ENCODE measurements around the gene RHOT2. TPM values are rescaled to one million over a fixed set of nuclear protein-coding genes. Genes with fewer than 3 reads are reported as not detected.

The RHOT2 gene
- total and polyA plus RNA-seq, 9 of the 15 experiments (the other 6 are each of a cell fraction or from before 2014, with no cell fraction given), result 5.0 to 373 (median 112) TPM

GRCh38 chr16:641326-642188 is 26.4 kb upstream of the RHOT2 start, which contains the start of gene MCRIP2 (continued):
- TF ChIP-seq, protein P1, sequence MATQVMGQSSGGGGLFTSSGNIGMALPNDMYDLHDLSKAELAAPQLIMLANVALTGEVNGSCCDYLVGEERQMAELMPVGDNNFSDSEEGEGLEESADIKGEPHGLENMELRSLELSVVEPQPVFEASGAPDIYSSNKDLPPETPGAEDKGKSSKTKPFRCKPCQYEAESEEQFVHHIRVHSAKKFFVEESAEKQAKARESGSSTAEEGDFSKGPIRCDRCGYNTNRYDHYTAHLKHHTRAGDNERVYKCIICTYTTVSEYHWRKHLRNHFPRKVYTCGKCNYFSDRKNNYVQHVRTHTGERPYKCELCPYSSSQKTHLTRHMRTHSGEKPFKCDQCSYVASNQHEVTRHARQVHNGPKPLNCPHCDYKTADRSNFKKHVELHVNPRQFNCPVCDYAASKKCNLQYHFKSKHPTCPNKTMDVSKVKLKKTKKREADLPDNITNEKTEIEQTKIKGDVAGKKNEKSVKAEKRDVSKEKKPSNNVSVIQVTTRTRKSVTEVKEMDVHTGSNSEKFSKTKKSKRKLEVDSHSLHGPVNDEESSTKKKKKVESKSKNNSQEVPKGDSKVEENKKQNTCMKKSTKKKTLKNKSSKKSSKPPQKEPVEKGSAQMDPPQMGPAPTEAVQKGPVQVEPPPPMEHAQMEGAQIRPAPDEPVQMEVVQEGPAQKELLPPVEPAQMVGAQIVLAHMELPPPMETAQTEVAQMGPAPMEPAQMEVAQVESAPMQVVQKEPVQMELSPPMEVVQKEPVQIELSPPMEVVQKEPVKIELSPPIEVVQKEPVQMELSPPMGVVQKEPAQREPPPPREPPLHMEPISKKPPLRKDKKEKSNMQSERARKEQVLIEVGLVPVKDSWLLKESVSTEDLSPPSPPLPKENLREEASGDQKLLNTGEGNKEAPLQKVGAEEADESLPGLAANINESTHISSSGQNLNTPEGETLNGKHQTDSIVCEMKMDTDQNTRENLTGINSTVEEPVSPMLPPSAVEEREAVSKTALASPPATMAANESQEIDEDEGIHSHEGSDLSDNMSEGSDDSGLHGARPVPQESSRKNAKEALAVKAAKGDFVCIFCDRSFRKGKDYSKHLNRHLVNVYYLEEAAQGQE (IDR thresholded peaks at IDR 0.05; ENCODE audit: borderline replicate concordance), result peak; percentile 43
- TF ChIP-seq, protein P1 (CRISPR knock-in tag; IDR thresholded peaks at IDR 0.05; ENCODE audit: low read depth), result no peak
- TF ChIP-seq BHLHE40 (IDR thresholded peaks at IDR 0.05; ENCODE audit: low read length) (peak; percentile 76), TFAP4 (CRISPR knock-in tag; IDR thresholded peaks at IDR 0.05; ENCODE audit: borderline replicate concordance) (peak; percentile 51; the same call in 1 of the 2 replicates), POLR2G (IDR thresholded peaks at IDR 0.05; ENCODE audit: low read depth, low read length) (peak; percentile 95), EP400 (IDR thresholded peaks at IDR 0.05) (no peak), TEAD1 (CRISPR knock-in tag; IDR thresholded peaks at IDR 0.05) (0 out of 4 replicates have a peak, but pooled peaks of 1 of the 2 experiments have one; percentile 18), POLR2A (conservative IDR thresholded peaks at IDR 0.05) (peak; percentile 80), TAF9B (IDR thresholded peaks at IDR 0.05; ENCODE audit: partially characterized antibody) (no peak)
- TF ChIP-seq, protein P2, sequence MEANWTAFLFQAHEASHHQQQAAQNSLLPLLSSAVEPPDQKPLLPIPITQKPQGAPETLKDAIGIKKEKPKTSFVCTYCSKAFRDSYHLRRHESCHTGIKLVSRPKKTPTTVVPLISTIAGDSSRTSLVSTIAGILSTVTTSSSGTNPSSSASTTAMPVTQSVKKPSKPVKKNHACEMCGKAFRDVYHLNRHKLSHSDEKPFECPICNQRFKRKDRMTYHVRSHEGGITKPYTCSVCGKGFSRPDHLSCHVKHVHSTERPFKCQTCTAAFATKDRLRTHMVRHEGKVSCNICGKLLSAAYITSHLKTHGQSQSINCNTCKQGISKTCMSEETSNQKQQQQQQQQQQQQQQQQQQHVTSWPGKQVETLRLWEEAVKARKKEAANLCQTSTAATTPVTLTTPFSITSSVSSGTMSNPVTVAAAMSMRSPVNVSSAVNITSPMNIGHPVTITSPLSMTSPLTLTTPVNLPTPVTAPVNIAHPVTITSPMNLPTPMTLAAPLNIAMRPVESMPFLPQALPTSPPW (CRISPR knock-in tag; IDR thresholded peaks at IDR 0.05), result peak; percentile 86
- TF ChIP-seq, protein P3, sequence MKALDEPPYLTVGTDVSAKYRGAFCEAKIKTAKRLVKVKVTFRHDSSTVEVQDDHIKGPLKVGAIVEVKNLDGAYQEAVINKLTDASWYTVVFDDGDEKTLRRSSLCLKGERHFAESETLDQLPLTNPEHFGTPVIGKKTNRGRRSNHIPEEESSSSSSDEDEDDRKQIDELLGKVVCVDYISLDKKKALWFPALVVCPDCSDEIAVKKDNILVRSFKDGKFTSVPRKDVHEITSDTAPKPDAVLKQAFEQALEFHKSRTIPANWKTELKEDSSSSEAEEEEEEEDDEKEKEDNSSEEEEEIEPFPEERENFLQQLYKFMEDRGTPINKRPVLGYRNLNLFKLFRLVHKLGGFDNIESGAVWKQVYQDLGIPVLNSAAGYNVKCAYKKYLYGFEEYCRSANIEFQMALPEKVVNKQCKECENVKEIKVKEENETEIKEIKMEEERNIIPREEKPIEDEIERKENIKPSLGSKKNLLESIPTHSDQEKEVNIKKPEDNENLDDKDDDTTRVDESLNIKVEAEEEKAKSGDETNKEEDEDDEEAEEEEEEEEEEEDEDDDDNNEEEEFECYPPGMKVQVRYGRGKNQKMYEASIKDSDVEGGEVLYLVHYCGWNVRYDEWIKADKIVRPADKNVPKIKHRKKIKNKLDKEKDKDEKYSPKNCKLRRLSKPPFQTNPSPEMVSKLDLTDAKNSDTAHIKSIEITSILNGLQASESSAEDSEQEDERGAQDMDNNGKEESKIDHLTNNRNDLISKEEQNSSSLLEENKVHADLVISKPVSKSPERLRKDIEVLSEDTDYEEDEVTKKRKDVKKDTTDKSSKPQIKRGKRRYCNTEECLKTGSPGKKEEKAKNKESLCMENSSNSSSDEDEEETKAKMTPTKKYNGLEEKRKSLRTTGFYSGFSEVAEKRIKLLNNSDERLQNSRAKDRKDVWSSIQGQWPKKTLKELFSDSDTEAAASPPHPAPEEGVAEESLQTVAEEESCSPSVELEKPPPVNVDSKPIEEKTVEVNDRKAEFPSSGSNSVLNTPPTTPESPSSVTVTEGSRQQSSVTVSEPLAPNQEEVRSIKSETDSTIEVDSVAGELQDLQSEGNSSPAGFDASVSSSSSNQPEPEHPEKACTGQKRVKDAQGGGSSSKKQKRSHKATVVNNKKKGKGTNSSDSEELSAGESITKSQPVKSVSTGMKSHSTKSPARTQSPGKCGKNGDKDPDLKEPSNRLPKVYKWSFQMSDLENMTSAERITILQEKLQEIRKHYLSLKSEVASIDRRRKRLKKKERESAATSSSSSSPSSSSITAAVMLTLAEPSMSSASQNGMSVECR (CRISPR knock-in tag; IDR thresholded peaks at IDR 0.05), result peak; percentile 85

Measured in K562 (cell line).